Fibroblast of villous mesenchyme (primary cell): ENCODE results near the gene ZP1. TPM values are rescaled to one million over a fixed set of nuclear protein-coding genes. Genes with fewer than 3 reads are reported as not detected.
A peak's percentile ranks its signal among the peaks of the same experiment; 100 is the strongest.

Experiments
- DNase-seq: peaks from one replicate; pipeline ENCODE4 v3.0.0-alpha.2; 2010; ENCODE audit warnings: low read depth
- H3K4me3 ChIP-seq: 2 replicates; pipeline ENCODE4 v1.5.1; 2011; ENCODE audit warnings: low read depth, mild to moderate bottlenecking, low read length
- CTCF ChIP-seq: IDR thresholded peaks from 2 replicates; pipeline ENCODE4 v1.5.1; 2012; ENCODE audit warnings: low read depth, mild to moderate bottlenecking, low read length; ENCODE audit not compliant: insufficient read depth
- total RNA-seq: library from RNA; depleted of rRNA; stranded (reverse); fragments of >200 nt; gene quantifications from 2 replicates; pipeline ENCODE4 v1.2.3, GENCODE V29; 2012

Gene ZP1
- total RNA-seq, 1 donor: not detected

GRCh38 chr11:60913793-60914632, 46.7 kb downstream of the ZP1 start, which contains the start of gene TMEM109:
TSS of gene TMEM109 (plus strand) at chr11:60914158. CDS start at chr11:60919694, 5,536 bp downstream.
- no peak for TF ChIP-seq CTCF
- peak within 1 kb of the TSS; percentile 68 for H3K4me3 ChIP-seq
- peak; percentile 87 for DNase-seq

- no peak for TF ChIP-seq CTCF
- DNase-seq: peak; percentile 20
- peak overlapping the region; percentile 68 for H3K4me3 ChIP-seq
These were observed 47.4 kb downstream of the ZP1 start for GRCh38 chr11:60914633-60915247.

- DNase-seq: peak; percentile 48
- TF ChIP-seq CTCF: peak; percentile 29
- H3K4me3 ChIP-seq: peak overlapping the region; percentile 68
These were observed 48.0 kb downstream of the ZP1 start for GRCh38 chr11:60915248-60915914.

GRCh38 chr11:60916669-60917206, 49.4 kb downstream of the ZP1 start:
- TF ChIP-seq CTCF: no peak
- no peak overlapping the region for H3K4me3 ChIP-seq
- no peak for DNase-seq

GRCh38 chr11:60917267-60917666, 49.9 kb downstream of the ZP1 start:
- TF ChIP-seq CTCF: no peak
- DNase-seq: no peak
- H3K4me3 ChIP-seq: no peak overlapping the region

GRCh38 chr11:60918251-60918938, 51.1 kb downstream of the ZP1 start:
- TF ChIP-seq CTCF: no peak
- no peak overlapping the region for H3K4me3 ChIP-seq
- no peak for DNase-seq
